ENCODE measurements around the gene GPR35. TPM values are rescaled to one million over a fixed set of nuclear protein-coding genes. Genes with fewer than 3 reads are reported as not detected.

Gene GPR35
- polyA plus RNA-seq, 1 of the 3 experiments (the other 2 are of a cell fraction), result 1.2 TPM

DNA sequence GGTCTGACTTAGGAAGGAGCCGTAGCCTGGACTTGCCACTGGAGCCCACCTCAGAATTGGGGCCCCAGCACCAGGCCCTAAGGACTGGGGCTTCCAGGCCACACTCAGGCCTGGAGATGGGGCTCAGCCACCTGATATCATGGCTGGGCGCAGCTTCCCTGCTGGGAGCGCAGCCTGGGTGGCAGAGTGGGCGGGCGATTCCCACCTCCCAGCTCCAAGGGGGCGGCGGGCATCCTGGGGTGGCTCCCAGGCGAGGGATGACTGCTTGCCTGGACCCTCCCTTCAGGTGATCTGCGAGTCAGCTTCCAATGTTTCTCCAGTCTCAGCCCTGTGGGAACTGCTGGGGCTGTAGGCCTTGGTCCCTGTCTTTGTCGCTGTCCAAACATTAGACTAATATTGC, 20.1 kb downstream of the GPR35 start:
- ChIA-PET CTCF (no interaction called here), POLR2A (no interaction called here)
- no peaks in the 10 kb centered on the region for H3K9me3 ChIP-seq
- no peak overlapping the region for H3K27ac ChIP-seq (ENCODE audit: low read depth in 2 of 2, low read length in 1 of 2)
- H3K79me2 ChIP-seq (ENCODE audit: insufficient read depth), result no peaks in the 10 kb centered on the region
- no peak overlapping the region for H3K9ac ChIP-seq
- no peak overlapping the region for H2AFZ ChIP-seq (ENCODE audit: low read depth)
- no peak overlapping the region for H3K4me2 ChIP-seq
- WGBS (ENCODE audit: low lambda C conversion rate), result 50% methylated on average over 2 of the region's 10 CpGs
- H3F3A ChIP-seq (replicated peaks; ENCODE audit: insufficient read depth), result no peaks in the 10 kb centered on the region
- H4K20me1 ChIP-seq (ENCODE audit: insufficient read depth), result no peaks in the 10 kb centered on the region
- H3K4me3 ChIP-seq (ENCODE audit: low read depth in 2 of 2, low read length in 1 of 2), result no peak overlapping the region
- H3K9me2 ChIP-seq, result no peaks in the 10 kb centered on the region
- TF ChIP-seq FOXM1 (IDR thresholded peaks at IDR 0.05; ENCODE audit: low read depth) (no peak), JUND (IDR thresholded peaks at IDR 0.05) (no peak), TEAD4 (IDR thresholded peaks at IDR 0.05; ENCODE audit: borderline replicate concordance, insufficient read depth) (no peak), SMC3 (IDR thresholded peaks at IDR 0.05; ENCODE audit: low read depth, low read length) (no peak), RAD21 (IDR thresholded peaks at IDR 0.05; ENCODE audit: low read length) (no peak), NRF1 (IDR thresholded peaks at IDR 0.05; ENCODE audit: low read depth, low read length) (no peak), RFX5 (IDR thresholded peaks at IDR 0.05; ENCODE audit: low read length) (no peak), TCF12 (IDR thresholded peaks at IDR 0.05) (no peak), TAF1 (IDR thresholded peaks at IDR 0.05; ENCODE audit: borderline replicate concordance, low read depth, low read length) (no peak), GABPA (IDR thresholded peaks at IDR 0.05; ENCODE audit: low read depth) (no peak)
- TF ChIP-seq, protein P1, sequence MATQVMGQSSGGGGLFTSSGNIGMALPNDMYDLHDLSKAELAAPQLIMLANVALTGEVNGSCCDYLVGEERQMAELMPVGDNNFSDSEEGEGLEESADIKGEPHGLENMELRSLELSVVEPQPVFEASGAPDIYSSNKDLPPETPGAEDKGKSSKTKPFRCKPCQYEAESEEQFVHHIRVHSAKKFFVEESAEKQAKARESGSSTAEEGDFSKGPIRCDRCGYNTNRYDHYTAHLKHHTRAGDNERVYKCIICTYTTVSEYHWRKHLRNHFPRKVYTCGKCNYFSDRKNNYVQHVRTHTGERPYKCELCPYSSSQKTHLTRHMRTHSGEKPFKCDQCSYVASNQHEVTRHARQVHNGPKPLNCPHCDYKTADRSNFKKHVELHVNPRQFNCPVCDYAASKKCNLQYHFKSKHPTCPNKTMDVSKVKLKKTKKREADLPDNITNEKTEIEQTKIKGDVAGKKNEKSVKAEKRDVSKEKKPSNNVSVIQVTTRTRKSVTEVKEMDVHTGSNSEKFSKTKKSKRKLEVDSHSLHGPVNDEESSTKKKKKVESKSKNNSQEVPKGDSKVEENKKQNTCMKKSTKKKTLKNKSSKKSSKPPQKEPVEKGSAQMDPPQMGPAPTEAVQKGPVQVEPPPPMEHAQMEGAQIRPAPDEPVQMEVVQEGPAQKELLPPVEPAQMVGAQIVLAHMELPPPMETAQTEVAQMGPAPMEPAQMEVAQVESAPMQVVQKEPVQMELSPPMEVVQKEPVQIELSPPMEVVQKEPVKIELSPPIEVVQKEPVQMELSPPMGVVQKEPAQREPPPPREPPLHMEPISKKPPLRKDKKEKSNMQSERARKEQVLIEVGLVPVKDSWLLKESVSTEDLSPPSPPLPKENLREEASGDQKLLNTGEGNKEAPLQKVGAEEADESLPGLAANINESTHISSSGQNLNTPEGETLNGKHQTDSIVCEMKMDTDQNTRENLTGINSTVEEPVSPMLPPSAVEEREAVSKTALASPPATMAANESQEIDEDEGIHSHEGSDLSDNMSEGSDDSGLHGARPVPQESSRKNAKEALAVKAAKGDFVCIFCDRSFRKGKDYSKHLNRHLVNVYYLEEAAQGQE (IDR thresholded peaks at IDR 0.05; ENCODE audit: low read depth, low read length), result no peak
- TF ChIP-seq, protein P2, sequence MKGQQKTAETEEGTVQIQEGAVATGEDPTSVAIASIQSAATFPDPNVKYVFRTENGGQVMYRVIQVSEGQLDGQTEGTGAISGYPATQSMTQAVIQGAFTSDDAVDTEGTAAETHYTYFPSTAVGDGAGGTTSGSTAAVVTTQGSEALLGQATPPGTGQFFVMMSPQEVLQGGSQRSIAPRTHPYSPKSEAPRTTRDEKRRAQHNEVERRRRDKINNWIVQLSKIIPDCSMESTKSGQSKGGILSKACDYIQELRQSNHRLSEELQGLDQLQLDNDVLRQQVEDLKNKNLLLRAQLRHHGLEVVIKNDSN (IDR thresholded peaks at IDR 0.05; ENCODE audit: borderline replicate concordance, low read depth), result no peak
- H3K27me3 ChIP-seq (ENCODE audit: insufficient read depth), result no peaks in the 10 kb centered on the region; the same call in 1 of the 2 replicates
- DNase-seq, result peak; percentile 22
- H3K4me1 ChIP-seq (ENCODE audit: control insufficient read depth in 1 of 2, insufficient read depth in 2 of 2, low read depth in 1 of 2, low read length in 1 of 2), result no peaks in the 10 kb centered on the region; a peak in 1 of 4 replicates
- H3K36me3 ChIP-seq (replicated peaks in 1 of 2; ENCODE audit: control insufficient read depth in 1 of 2, insufficient read depth in 2 of 2, low read length in 1 of 2), result no peaks in the 10 kb centered on the region

DNA sequence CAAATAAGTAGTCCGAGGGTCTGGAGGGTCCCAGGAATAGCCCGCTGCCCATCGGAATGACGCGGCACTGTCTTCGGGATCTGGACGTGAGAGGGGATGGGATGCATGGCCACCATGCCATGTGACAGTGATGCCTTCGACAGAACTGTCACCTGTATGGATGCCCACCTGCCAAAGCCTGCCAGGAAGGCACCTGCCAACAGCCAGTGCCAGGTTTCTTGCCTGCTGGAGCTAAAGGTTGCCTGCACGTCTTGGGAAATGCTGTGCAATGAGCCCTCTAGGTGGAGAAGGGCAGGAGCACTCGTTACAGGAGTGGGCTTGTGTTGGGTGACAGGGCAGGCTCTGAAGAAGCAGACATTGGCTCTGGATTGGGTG, 20.5 kb downstream of the GPR35 start:
- Histone ChIP-seq H3K4me1 (ENCODE audit: control insufficient read depth in 1 of 2, insufficient read depth in 2 of 2, low read depth in 1 of 2, low read length in 1 of 2) (no peaks in the 10 kb centered on the region; a peak in 1 of 4 replicates), H3K9ac (no peak overlapping the region), H3K4me2 (no peak overlapping the region), H3K9me3 (no peaks in the 10 kb centered on the region), H4K20me1 (ENCODE audit: insufficient read depth) (no peaks in the 10 kb centered on the region), H3K36me3 (replicated peaks in 1 of 2; ENCODE audit: control insufficient read depth in 1 of 2, insufficient read depth in 2 of 2, low read length in 1 of 2) (no peaks in the 10 kb centered on the region), H3K27ac (ENCODE audit: low read depth in 2 of 2, low read length in 1 of 2) (no peak overlapping the region), H3F3A (replicated peaks; ENCODE audit: insufficient read depth) (no peaks in the 10 kb centered on the region), H3K79me2 (ENCODE audit: insufficient read depth) (no peaks in the 10 kb centered on the region), H3K27me3 (ENCODE audit: insufficient read depth) (no peaks in the 10 kb centered on the region; the same call in 1 of the 2 replicates), H2AFZ (ENCODE audit: low read depth) (no peak overlapping the region), H3K4me3 (ENCODE audit: low read depth in 2 of 2, low read length in 1 of 2) (no peak overlapping the region), H3K9me2 (no peaks in the 10 kb centered on the region)
- CTCF ChIA-PET, result interaction anchor here (1.3 kb wide), 1 partner anchor 195 kb away, joined by 3 read pairs; no protein-coding TSS in a partner anchor
- 52% methylated on average over 5 of the region's 10 CpGs for WGBS (ENCODE audit: low lambda C conversion rate)
- POLR2A ChIA-PET, result no interaction called here
- DNase-seq, result no peak
- TF ChIP-seq, protein P3, sequence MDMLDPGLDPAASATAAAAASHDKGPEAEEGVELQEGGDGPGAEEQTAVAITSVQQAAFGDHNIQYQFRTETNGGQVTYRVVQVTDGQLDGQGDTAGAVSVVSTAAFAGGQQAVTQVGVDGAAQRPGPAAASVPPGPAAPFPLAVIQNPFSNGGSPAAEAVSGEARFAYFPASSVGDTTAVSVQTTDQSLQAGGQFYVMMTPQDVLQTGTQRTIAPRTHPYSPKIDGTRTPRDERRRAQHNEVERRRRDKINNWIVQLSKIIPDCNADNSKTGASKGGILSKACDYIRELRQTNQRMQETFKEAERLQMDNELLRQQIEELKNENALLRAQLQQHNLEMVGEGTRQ (IDR thresholded peaks at IDR 0.05; ENCODE audit: borderline replicate concordance, low read depth, low read length), result no peak
- TF ChIP-seq RFX5 (IDR thresholded peaks at IDR 0.05; ENCODE audit: low read length) (no peak), GATA2 (CRISPR knock-in tag; IDR thresholded peaks at IDR 0.05) (no peak), MXI1 (IDR thresholded peaks at IDR 0.05; ENCODE audit: low read depth, low read length) (no peak), FOXJ3 (CRISPR knock-in tag; IDR thresholded peaks at IDR 0.05) (no peak), FOSL2 (IDR thresholded peaks at IDR 0.05; ENCODE audit: borderline replicate concordance, low read depth) (no peak), TCF12 (IDR thresholded peaks at IDR 0.05) (no peak), ELF1 (IDR thresholded peaks at IDR 0.05) (no peak), YY1 (IDR thresholded peaks at IDR 0.05; ENCODE audit: low read depth) (no peak)
- TF ChIP-seq, protein P4, sequence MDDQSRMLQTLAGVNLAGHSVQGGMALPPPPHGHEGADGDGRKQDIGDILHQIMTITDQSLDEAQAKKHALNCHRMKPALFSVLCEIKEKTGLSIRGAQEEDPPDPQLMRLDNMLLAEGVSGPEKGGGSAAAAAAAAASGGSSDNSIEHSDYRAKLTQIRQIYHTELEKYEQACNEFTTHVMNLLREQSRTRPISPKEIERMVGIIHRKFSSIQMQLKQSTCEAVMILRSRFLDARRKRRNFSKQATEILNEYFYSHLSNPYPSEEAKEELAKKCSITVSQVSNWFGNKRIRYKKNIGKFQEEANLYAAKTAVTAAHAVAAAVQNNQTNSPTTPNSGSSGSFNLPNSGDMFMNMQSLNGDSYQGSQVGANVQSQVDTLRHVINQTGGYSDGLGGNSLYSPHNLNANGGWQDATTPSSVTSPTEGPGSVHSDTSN (IDR thresholded peaks at IDR 0.05), result no peak
- TF ChIP-seq, protein P5, sequence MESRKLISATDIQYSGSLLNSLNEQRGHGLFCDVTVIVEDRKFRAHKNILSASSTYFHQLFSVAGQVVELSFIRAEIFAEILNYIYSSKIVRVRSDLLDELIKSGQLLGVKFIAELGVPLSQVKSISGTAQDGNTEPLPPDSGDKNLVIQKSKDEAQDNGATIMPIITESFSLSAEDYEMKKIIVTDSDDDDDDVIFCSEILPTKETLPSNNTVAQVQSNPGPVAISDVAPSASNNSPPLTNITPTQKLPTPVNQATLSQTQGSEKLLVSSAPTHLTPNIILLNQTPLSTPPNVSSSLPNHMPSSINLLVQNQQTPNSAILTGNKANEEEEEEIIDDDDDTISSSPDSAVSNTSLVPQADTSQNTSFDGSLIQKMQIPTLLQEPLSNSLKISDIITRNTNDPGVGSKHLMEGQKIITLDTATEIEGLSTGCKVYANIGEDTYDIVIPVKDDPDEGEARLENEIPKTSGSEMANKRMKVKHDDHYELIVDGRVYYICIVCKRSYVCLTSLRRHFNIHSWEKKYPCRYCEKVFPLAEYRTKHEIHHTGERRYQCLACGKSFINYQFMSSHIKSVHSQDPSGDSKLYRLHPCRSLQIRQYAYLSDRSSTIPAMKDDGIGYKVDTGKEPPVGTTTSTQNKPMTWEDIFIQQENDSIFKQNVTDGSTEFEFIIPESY (IDR thresholded peaks at IDR 0.05; ENCODE audit: borderline replicate concordance, low read depth), result no peak

All from SK-N-SH (cell line).